Gastrocnemius medialis (tissue), 4 donors: ENCODE data around the gene LMBR1. TPM values are rescaled to one million over a fixed set of nuclear protein-coding genes. Genes with fewer than 3 reads are reported as not detected.

Experiments used
- ATAC-seq, 2 donors: fragments of 150-250 bp; one replicate each; pipeline ENCODE4 v1.9.1; 2016
- DNase-seq, 2 donors: peaks; one replicate each; pipeline ENCODE4 v3.0.0-alpha.2; 2019
- H3K27ac ChIP-seq, 4 donors: fragments of 200-600 bp; sonication (generic); 1 replicate in 1 of 4; 2 replicates in 3 of 4; pipeline ENCODE4 v1.5.1; 2016 to 2018; ENCODE audit warnings: mild to moderate bottlenecking in 2 of 4, moderate library complexity in 1 of 4
- H3K27me3 ChIP-seq, 3 donors: fragments of 200-600 bp; sonication (generic) in 2 of 3; 1 replicate in 1 of 3; 2 replicates in 2 of 3; pipeline versions ENCODE4 v1.5.1 to v1.6.0; 2016 to 2019; ENCODE audit warnings: mild to moderate bottlenecking in 1 of 3, moderate library complexity in 1 of 3
- H3K36me3 ChIP-seq, 2 donors: fragments of 200-600 bp; sonication (generic) in 1 of 2; one replicate each; pipeline ENCODE4 v1.5.1; 2017 to 2018
- H3K4me1 ChIP-seq, 2 donors: fragments of 200-600 bp; sonication (generic) in 1 of 2; one replicate each; pipeline ENCODE4 v1.5.1; 2016 to 2017; ENCODE audit warnings: mild to moderate bottlenecking in 2 of 2
- H3K4me3 ChIP-seq, 4 donors: fragments of 200-600 bp; sonication (generic) in 3 of 4; 1 replicate in 1 of 4; 2 replicates in 3 of 4; pipeline ENCODE4 v1.5.1; 2016 to 2019; ENCODE audit warnings: mild to moderate bottlenecking in 2 of 4
- H3K9me3 ChIP-seq, 3 donors: fragments of 200-600 bp; sonication (generic) in 2 of 3; 1 replicate in 1 of 3; 2 replicates in 2 of 3; pipeline ENCODE4 v1.5.1; 2016 to 2019
- POLR2A ChIP-seq, 2 donors: fragments of 450-650 bp; IDR thresholded peaks; one replicate each; pipeline ENCODE4 v1.6.1; 2017; ENCODE audit warnings: antibody characterized with exemption in 2 of 2, mild to moderate bottlenecking in 2 of 2, moderate library complexity in 2 of 2
- in situ Hi-C, 4 donors: fragments of 200-750 bp; cut with MboI; loops; one replicate each; pipeline versions ENCODE4 v1.15.0 to v1.8.0; 2017; ENCODE audit warnings: low sequenced_read_pairs in 4 of 4
- intact Hi-C: fragments of 100-400 bp; cut with DNase I; formaldehyde crosslinking; loops from one replicate; pipeline ENCODE4 v1.15.1; 2023; ENCODE audit warnings: low total_unique reads
- total RNA-seq, 4 donors: library from RNA; depleted of rRNA; stranded (reverse); fragments of >200 nt; gene quantifications; one replicate each; pipeline versions ENCODE4 v1.1.0 to v1.2.3, GENCODE V29; 2016
- TF ChIP-seq, protein P1 (sequence below), 5 experiments: fragments of 450-650 bp in 3 of 5; fragments of 200-600 bp in 2 of 5; sonication (generic) in 2 of 5; IDR thresholded peaks in 4 of 5; conservative IDR thresholded peaks in 1 of 5; 1 replicate in 4 of 5; 2 replicates in 1 of 5; pipeline ENCODE4 v1.5.1; 2016 to 2019; ENCODE audit warnings: antibody characterized with exemption in 5 of 5, mild to moderate bottlenecking in 3 of 5, moderate library complexity in 3 of 5

LMBR1 gene
- total RNA-seq, 4 donors from 2014 or later: 27.9 to 87.0 (median 35.3) TPM

- Histone ChIP-seq H3K4me3 (no peak overlapping the region), H3K9me3 (no peaks in the 10 kb centered on the region), H3K4me1 (peaks cover 14 to 27% of the 10 kb centered on the region in 2 donors), H3K36me3 (no peaks in the 10 kb centered on the region), H3K27me3 (no peaks in the 10 kb centered on the region), H3K27ac (peak overlapping the region in 3 of 4 donors; percentile 95 to 99 (median 97))
- intact Hi-C loops: loop anchor here (10.0 kb wide), 1 partner anchor 252 kb away; the partner anchor contains the start of gene RNF32
- DNase-seq: no peak
- ATAC-seq: no peak
- TF ChIP-seq, protein P1, sequence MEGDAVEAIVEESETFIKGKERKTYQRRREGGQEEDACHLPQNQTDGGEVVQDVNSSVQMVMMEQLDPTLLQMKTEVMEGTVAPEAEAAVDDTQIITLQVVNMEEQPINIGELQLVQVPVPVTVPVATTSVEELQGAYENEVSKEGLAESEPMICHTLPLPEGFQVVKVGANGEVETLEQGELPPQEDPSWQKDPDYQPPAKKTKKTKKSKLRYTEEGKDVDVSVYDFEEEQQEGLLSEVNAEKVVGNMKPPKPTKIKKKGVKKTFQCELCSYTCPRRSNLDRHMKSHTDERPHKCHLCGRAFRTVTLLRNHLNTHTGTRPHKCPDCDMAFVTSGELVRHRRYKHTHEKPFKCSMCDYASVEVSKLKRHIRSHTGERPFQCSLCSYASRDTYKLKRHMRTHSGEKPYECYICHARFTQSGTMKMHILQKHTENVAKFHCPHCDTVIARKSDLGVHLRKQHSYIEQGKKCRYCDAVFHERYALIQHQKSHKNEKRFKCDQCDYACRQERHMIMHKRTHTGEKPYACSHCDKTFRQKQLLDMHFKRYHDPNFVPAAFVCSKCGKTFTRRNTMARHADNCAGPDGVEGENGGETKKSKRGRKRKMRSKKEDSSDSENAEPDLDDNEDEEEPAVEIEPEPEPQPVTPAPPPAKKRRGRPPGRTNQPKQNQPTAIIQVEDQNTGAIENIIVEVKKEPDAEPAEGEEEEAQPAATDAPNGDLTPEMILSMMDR (IDR thresholded peaks at IDR 0.05 in 4 of 5, conservative IDR thresholded peaks at IDR 0.05 in 1 of 5): no peak
- no peak for TF ChIP-seq POLR2A (IDR thresholded peaks at IDR 0.05)
- in situ Hi-C loops: no loop called here
Measured at GRCh38 chr7:156896388-156897022, 3.5 kb upstream of the LMBR1 start.

DNA sequence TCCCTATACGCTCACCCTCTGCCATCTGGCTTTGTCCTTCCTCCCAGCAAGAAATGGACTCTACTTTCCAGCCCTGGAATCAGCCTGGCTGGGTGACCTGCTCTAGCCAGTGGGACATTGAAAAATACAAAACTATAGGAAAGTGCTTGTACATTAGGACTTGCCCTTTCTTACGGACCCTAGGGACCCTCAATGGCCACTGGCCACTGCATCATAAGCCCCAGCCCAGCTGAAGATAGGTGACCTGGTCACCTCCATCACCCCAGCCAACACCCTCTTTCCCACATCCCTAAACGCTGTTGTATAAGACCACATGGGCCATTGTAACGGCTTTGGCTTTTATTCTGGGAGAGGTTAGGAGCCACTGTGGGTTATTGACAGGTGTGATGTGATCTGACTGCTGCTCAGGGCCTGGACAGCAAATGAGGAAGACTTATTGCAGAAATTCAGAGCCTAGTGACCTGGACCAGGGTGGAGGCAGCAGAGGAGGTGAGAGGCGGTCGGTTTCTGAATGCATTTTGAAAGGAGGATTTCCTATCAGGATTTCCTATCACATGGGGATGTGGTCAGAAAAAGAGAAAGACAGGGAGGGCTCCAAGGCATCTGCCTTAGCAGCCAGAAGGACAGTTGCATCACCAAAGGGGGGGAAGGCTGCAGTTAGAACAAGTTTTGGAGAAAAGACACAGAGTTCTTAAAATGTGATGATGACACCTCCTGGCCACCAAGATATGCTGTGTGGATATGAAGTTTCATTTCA, 2.2 kb upstream of the LMBR1 start:
- H3K4me3 ChIP-seq: no peak overlapping the region
- H3K9me3 ChIP-seq: no peaks in the 10 kb centered on the region
- in situ Hi-C loops (no loop called here), intact Hi-C loops (loop anchor here (10.0 kb wide), 1 partner anchor 250 kb away; the partner anchor contains the start of gene RNF32)
- H3K36me3 ChIP-seq: no peaks in the 10 kb centered on the region
- peak overlapping the region; percentile 90 to 99 (median 96) for H3K27ac ChIP-seq
- H3K27me3 ChIP-seq: no peaks in the 10 kb centered on the region
- peaks cover 17 to 31% of the 10 kb centered on the region in 2 donors for H3K4me1 ChIP-seq
- ATAC-seq (no peak), DNase-seq (peak; percentile 17 to 34)
- TF ChIP-seq, protein P1 (IDR thresholded peaks at IDR 0.05 in 4 of 5, conservative IDR thresholded peaks at IDR 0.05 in 1 of 5): no peak
- no peak for TF ChIP-seq POLR2A (IDR thresholded peaks at IDR 0.05)

- H3K36me3 ChIP-seq: no peaks in the 10 kb centered on the region
- H3K4me1 ChIP-seq: peaks cover 27 to 47% of the 10 kb centered on the region in 2 donors
- DNase-seq (peak; percentile 19 to 40), ATAC-seq (peak in 1 of 2 donors; percentile 10)
- intact Hi-C loops: loop anchor here (1.0 to 10.0 kb wide), 4 partner anchors 60 to 445 kb away; partner anchors contain the start of genes DNAJB6, RNF32 and UBE3C
- TF ChIP-seq, protein P1 (IDR thresholded peaks at IDR 0.05 in 4 of 5, conservative IDR thresholded peaks at IDR 0.05 in 1 of 5): no peak
- no peak for TF ChIP-seq POLR2A (IDR thresholded peaks at IDR 0.05)
- peak overlapping the region; percentile 78 to 97 (median 84) for H3K4me3 ChIP-seq
- H3K27me3 ChIP-seq: no peaks in the 10 kb centered on the region
- in situ Hi-C loops: no loop called here
- H3K27ac ChIP-seq: peak overlapping the region; percentile 90 to 99 (median 96)
- H3K9me3 ChIP-seq: no peaks in the 10 kb centered on the region
Measured at GRCh38 chr7:156892081-156892800, 742 bp downstream of the LMBR1 start.

DNA sequence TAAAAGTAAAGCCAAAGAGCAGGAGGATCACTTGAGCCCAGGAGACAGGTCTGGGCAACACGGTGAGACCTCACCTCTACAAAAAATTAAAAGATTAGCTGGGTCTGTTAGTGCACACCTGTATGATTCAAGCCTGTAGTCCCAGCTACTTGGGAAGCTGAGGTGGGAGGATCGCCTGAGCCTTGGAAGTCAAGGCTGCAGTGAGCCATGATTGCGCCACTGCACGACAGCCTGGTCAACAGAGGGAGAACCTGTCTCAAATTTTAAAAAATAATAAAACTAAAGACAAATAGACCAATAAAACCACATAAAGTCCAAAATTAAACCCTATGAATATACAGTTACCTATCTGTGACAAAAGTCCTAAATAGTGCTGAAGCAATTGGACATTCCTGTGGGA, 3.2 kb downstream of the LMBR1 start:
- H3K4me3 ChIP-seq: no peak overlapping the region
- TF ChIP-seq, protein P1 (IDR thresholded peaks at IDR 0.05 in 4 of 5, conservative IDR thresholded peaks at IDR 0.05 in 1 of 5): no peak
- no peak for TF ChIP-seq POLR2A (IDR thresholded peaks at IDR 0.05)
- H3K4me1 ChIP-seq: peaks cover 25 to 32% of the 10 kb centered on the region in 2 donors
- in situ Hi-C loops: no loop called here
- H3K27ac ChIP-seq: no peak overlapping the region
- no peak for DNase-seq
- H3K36me3 ChIP-seq: no peaks in the 10 kb centered on the region
- ATAC-seq: no peak
- no peaks in the 10 kb centered on the region for H3K9me3 ChIP-seq
- H3K27me3 ChIP-seq: no peaks in the 10 kb centered on the region
- intact Hi-C loops: loop anchor here (5.0 to 10.0 kb wide), 3 partner anchors 245 to 448 kb away; partner anchors contain the start of genes DNAJB6, RNF32 and UBE3C
